Mesenteric fat pad (tissue), 1 donor: ENCODE data around the gene TTC3. TPM values are rescaled to one million over a fixed set of nuclear protein-coding genes. Genes with fewer than 3 reads are reported as not detected.

Experiments used
- DNase-seq: peaks from one replicate; pipeline ENCODE4 v3.0.0-alpha.2; 2020; ENCODE audit warnings: low spot score
- total RNA-seq: library from RNA; stranded (reverse); fragmentation: NEBNext Ultra II Directional; extraction: Animal tissue kit (Norgen Biotek cat#: 25700); gene quantifications from one replicate; pipeline ENCODE4 v1.2.1, GENCODE V29; 2021
- donor health status: DM: yes; HTN: yes; CAD: no.

Gene TTC3
- total RNA-seq, 1 donor from 2014 or later: 141 TPM

DNA sequence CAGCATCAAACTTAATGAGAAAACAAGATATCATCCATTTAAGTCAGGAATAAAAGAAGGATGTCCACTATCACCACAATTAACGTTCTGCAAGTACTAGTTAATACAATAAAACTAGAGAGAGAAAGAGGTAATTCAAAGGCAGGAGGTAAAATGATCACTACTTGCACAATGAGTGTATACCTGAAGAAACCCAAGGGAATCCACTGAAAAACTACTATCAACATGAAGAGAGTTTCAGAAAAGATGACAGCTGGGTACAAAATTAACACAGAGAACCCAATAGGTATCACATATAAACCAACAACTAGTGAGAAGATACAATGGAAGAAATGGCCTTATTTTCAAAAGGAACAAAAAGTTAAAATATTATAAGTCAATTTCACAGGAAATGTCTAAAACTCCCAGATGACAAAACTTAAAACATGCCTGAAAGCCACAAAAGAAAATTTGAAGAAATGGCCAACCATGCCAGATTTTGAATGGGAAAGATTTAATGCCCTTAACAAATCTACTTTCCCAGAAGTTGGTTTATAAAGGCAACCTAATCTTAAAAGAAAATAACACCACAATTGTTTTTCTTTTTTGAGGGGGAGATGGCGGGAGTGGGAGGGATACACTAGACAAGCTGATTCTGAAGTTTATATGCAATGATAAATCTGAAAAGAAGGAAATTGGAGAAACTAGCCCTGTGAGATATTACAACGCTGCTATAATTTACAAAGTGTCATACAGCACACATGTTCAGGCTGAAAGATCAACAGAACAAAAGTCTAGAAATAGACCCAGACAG is 176.3 kb downstream of the TTC3 start:
- DNase-seq: no peak

DNA sequence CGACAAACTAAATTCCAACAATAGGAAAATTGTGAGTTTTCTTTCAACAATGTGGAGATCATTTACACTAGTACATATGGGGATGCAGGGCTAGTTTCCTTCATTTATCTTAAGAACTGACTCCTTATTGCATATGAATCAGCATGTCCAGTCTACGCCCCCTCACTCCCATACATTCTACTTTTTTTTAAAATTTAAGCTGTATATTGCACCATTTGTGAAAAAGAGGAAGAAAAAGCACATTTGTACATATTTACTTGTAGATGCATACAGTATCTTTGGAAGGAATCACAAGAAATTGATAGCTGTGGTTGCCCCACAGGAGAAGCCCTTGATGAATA is 178.2 kb downstream of the TTC3 start:
- DNase-seq: no peak

Other genes starting within 250 kb of the TTC3 start
- 18.8 TPM for gene HLCS, start 106.6 kb upstream of the TTC3 start, total RNA-seq
- not detected for gene RIPPLY3, start 66.6 kb upstream of the TTC3 start, total RNA-seq
- 31.3 TPM for gene PIGP, start 183 bp upstream of the TTC3 start, total RNA-seq
- 48.5 TPM for gene VPS26C, start 194.1 kb downstream of the TTC3 start, total RNA-seq